ENCODE data around the gene SHC2. TPM values are rescaled to one million over a fixed set of nuclear protein-coding genes. Genes with fewer than 3 reads are reported as not detected.

The SHC2 gene
- total RNA-seq, 1 donor from 2014 or later: 29.7 TPM

- Mint-ChIP-seq H3K4me1 (ENCODE audit: low read depth, unreplicated experiment) (no peaks in the 10 kb centered on the region), H3K27me3 (ENCODE audit: low read depth, unreplicated experiment) (no peaks in the 10 kb centered on the region), H3K9me3 (ENCODE audit: unreplicated experiment) (no peaks in the 10 kb centered on the region), H3K36me3 (ENCODE audit: low read depth, unreplicated experiment) (peaks cover 14% of the 10 kb centered on the region), H3K4me3 (ENCODE audit: unreplicated experiment) (no peak overlapping the region), H3K27ac (ENCODE audit: unreplicated experiment) (no peak overlapping the region)
- no peak for TF ChIP-seq EZH2 (IDR thresholded peaks at IDR 0.05; ENCODE audit: insufficient read depth, low read length)
- TF ChIP-seq CTCF (IDR thresholded peaks at IDR 0.05; ENCODE audit: insufficient read depth, low read depth, low read length): no peak
- Histone ChIP-seq H3K27me3 (ENCODE audit: insufficient read depth, low read length) (no peaks in the 10 kb centered on the region), H3K9ac (ENCODE audit: low read length) (no peak overlapping the region), H2AFZ (ENCODE audit: low read depth, low read length) (no peak overlapping the region), H3K36me3 (ENCODE audit: insufficient read depth, low read length) (no peaks in the 10 kb centered on the region), H4K20me1 (ENCODE audit: insufficient read depth, low read length) (no peaks in the 10 kb centered on the region), H3K27ac (ENCODE audit: low read depth, low read length) (no peak overlapping the region), H3K4me1 (ENCODE audit: insufficient read depth, low read length) (no peaks in the 10 kb centered on the region), H3K9me3 (ENCODE audit: insufficient read depth, low read depth, low read length) (peaks cover 7% of the 10 kb centered on the region), H3K4me3 (ENCODE audit: insufficient read depth, low read depth, low read length) (no peak overlapping the region), H3K79me2 (ENCODE audit: insufficient read depth, low read length) (no peaks in the 10 kb centered on the region), H3K4me2 (ENCODE audit: low read length) (no peak overlapping the region)
- FAIRE-seq: no peak
- no peak for DNase-seq (ENCODE audit: low read depth)
These were observed 24.4 kb downstream of the SHC2 start for GRCh38 chr19:436413-436950.

GRCh38 chr19:435707-436412 lies 25.0 kb downstream of the SHC2 start:
- Histone ChIP-seq H3K36me3 (ENCODE audit: insufficient read depth, low read length) (no peaks in the 10 kb centered on the region), H3K9me3 (ENCODE audit: insufficient read depth, low read depth, low read length) (peaks cover 10% of the 10 kb centered on the region), H3K79me2 (ENCODE audit: insufficient read depth, low read length) (no peaks in the 10 kb centered on the region), H3K4me2 (ENCODE audit: low read length) (no peak overlapping the region), H3K9ac (ENCODE audit: low read length) (no peak overlapping the region), H2AFZ (ENCODE audit: low read depth, low read length) (no peak overlapping the region), H3K27me3 (ENCODE audit: insufficient read depth, low read length) (no peaks in the 10 kb centered on the region), H4K20me1 (ENCODE audit: insufficient read depth, low read length) (no peaks in the 10 kb centered on the region), H3K4me3 (ENCODE audit: insufficient read depth, low read depth, low read length) (no peak overlapping the region), H3K4me1 (ENCODE audit: insufficient read depth, low read length) (no peaks in the 10 kb centered on the region), H3K27ac (ENCODE audit: low read depth, low read length) (no peak overlapping the region)
- no peaks in the 10 kb centered on the region for H3K9me3 Mint-ChIP-seq (ENCODE audit: unreplicated experiment)
- peaks cover 13% of the 10 kb centered on the region for H3K36me3 Mint-ChIP-seq (ENCODE audit: low read depth, unreplicated experiment)
- no peaks in the 10 kb centered on the region for H3K4me1 Mint-ChIP-seq (ENCODE audit: low read depth, unreplicated experiment)
- FAIRE-seq (no peak), DNase-seq (ENCODE audit: low read depth) (no peak)
- no peaks in the 10 kb centered on the region for H3K27me3 Mint-ChIP-seq (ENCODE audit: low read depth, unreplicated experiment)
- TF ChIP-seq EZH2 (IDR thresholded peaks at IDR 0.05; ENCODE audit: insufficient read depth, low read length): no peak
- no peak overlapping the region for H3K4me3 Mint-ChIP-seq (ENCODE audit: unreplicated experiment)
- no peak overlapping the region for H3K27ac Mint-ChIP-seq (ENCODE audit: unreplicated experiment)

- no peak overlapping the region for H3K4me3 Mint-ChIP-seq (ENCODE audit: unreplicated experiment)
- no peaks in the 10 kb centered on the region for H3K27me3 Mint-ChIP-seq (ENCODE audit: low read depth, unreplicated experiment)
- TF ChIP-seq EZH2 (IDR thresholded peaks at IDR 0.05; ENCODE audit: insufficient read depth, low read length): no peak
- no peak for TF ChIP-seq CTCF (IDR thresholded peaks at IDR 0.05; ENCODE audit: insufficient read depth, low read depth, low read length)
- no peak for FAIRE-seq
- Histone ChIP-seq H3K9me3 (ENCODE audit: insufficient read depth, low read depth, low read length) (peaks cover 14% of the 10 kb centered on the region), H3K4me2 (ENCODE audit: low read length) (no peak overlapping the region), H4K20me1 (ENCODE audit: insufficient read depth, low read length) (no peaks in the 10 kb centered on the region), H3K36me3 (ENCODE audit: insufficient read depth, low read length) (no peaks in the 10 kb centered on the region), H3K9ac (ENCODE audit: low read length) (no peak overlapping the region), H3K27ac (ENCODE audit: low read depth, low read length) (no peak overlapping the region), H3K4me3 (ENCODE audit: insufficient read depth, low read depth, low read length) (no peak overlapping the region), H2AFZ (ENCODE audit: low read depth, low read length) (no peak overlapping the region), H3K4me1 (ENCODE audit: insufficient read depth, low read length) (no peaks in the 10 kb centered on the region), H3K79me2 (ENCODE audit: insufficient read depth, low read length) (no peaks in the 10 kb centered on the region), H3K27me3 (ENCODE audit: insufficient read depth, low read length) (no peaks in the 10 kb centered on the region)
- H3K27ac Mint-ChIP-seq (ENCODE audit: unreplicated experiment): no peak overlapping the region
- H3K36me3 Mint-ChIP-seq (ENCODE audit: low read depth, unreplicated experiment): peaks cover 16% of the 10 kb centered on the region
- DNase-seq (ENCODE audit: low read depth): no peak
- H3K9me3 Mint-ChIP-seq (ENCODE audit: unreplicated experiment): no peaks in the 10 kb centered on the region
- H3K4me1 Mint-ChIP-seq (ENCODE audit: low read depth, unreplicated experiment): no peaks in the 10 kb centered on the region
These were observed 25.7 kb downstream of the SHC2 start for GRCh38 chr19:435056-435706.
